ENCODE results near the gene SPINK9. TPM values are rescaled to one million over a fixed set of nuclear protein-coding genes. Genes with fewer than 3 reads are reported as not detected.

The SPINK9 gene
- total RNA-seq, 4 donors from 2014 or later: not detected

DNA sequence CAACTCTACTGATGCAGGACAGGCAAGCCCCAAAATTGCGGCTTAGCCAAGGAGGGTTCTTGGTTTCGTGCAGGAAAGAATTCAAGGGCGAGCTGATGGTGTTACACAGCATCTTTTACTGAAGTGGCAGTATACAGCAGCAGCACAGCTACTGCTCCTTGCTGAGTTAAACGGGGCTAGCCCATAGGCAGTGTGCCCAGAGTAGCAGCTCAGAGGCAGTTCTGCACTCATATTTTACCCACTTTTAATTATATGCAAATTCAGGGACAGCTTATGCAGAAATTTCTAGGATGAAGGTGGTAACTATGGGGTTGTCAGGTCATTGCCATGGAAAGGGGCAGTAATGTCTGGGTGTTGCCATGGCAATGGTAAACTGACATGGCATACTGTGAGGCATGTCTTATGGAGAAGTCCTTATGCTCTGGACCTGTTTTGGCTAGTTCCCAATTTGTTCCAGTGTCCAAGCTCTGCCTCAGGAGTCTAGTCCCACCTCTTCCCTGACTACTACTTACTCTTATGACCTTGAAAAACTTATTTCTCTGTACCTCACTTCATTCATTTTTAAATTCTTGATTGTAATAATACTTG, 2.0 kb upstream of the SPINK9 start:
- H3K4me3 ChIP-seq: no peak overlapping the region
- intact Hi-C loops (cut with DNase I; ENCODE audit: low total_unique reads): no loop called here

DNA sequence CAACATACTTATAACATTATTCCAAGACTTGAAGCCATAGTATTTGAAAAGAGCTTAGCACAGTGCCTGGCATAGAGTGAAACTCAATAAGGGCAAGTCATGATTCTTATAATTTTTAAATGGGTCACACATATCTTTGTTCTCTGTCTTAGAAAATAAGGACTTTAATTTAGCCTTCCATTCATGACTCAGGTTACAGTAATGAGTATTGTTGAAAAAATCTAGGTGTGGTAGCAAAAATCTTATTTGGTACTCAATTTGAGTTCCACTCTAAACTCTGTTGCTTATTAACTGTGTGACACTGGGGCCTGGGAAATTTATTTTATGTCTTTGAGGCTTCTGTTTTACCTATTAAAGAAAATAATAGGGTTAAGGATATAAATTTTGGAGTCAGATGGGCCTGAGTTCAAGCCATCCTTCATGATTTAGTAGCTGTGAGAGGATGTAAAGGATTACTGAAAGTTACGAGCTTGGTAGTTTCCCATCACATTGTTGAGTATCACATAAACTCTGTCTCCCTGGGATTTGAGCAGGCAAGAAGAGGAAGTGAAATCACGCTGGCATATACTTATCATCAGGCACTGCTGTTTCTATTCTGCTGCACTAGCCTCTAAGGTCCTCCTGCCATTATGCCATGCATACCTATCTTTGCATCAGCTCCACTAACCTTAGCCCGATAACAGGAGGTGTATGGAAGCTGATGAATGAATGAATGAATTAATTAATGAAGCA, 1.5 kb downstream of the SPINK9 start:
- Histone ChIP-seq H3K27me3 (no peaks in the 10 kb centered on the region), H3K4me3 (no peak overlapping the region), H3K4me1 (no peaks in the 10 kb centered on the region), H3K27ac (no peak overlapping the region), H3K36me3 (no peaks in the 10 kb centered on the region), H3K9me3 (peaks cover 0 to under 1% of the 10 kb centered on the region in 2 donors)
- intact Hi-C loops (cut with DNase I; ENCODE audit: low total_unique reads): no loop called here
- TF ChIP-seq POLR2A (IDR thresholded peaks at IDR 0.05): no peak
- TF ChIP-seq, protein P1, sequence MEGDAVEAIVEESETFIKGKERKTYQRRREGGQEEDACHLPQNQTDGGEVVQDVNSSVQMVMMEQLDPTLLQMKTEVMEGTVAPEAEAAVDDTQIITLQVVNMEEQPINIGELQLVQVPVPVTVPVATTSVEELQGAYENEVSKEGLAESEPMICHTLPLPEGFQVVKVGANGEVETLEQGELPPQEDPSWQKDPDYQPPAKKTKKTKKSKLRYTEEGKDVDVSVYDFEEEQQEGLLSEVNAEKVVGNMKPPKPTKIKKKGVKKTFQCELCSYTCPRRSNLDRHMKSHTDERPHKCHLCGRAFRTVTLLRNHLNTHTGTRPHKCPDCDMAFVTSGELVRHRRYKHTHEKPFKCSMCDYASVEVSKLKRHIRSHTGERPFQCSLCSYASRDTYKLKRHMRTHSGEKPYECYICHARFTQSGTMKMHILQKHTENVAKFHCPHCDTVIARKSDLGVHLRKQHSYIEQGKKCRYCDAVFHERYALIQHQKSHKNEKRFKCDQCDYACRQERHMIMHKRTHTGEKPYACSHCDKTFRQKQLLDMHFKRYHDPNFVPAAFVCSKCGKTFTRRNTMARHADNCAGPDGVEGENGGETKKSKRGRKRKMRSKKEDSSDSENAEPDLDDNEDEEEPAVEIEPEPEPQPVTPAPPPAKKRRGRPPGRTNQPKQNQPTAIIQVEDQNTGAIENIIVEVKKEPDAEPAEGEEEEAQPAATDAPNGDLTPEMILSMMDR (IDR thresholded peaks at IDR 0.05): no peak
- DNase-seq: no peak

More for the DNA sequence above, 2.0 kb upstream of the SPINK9 start:
- DNase-seq: no peak
- Histone ChIP-seq H3K9me3 (peaks cover 0 to 2% of the 10 kb centered on the region in 2 donors), H3K27me3 (no peaks in the 10 kb centered on the region), H3K36me3 (no peaks in the 10 kb centered on the region), H3K27ac (no peak overlapping the region), H3K4me1 (no peaks in the 10 kb centered on the region)
- TF ChIP-seq, protein P1 (IDR thresholded peaks at IDR 0.05): no peak
- no peak for TF ChIP-seq POLR2A (IDR thresholded peaks at IDR 0.05)

DNA sequence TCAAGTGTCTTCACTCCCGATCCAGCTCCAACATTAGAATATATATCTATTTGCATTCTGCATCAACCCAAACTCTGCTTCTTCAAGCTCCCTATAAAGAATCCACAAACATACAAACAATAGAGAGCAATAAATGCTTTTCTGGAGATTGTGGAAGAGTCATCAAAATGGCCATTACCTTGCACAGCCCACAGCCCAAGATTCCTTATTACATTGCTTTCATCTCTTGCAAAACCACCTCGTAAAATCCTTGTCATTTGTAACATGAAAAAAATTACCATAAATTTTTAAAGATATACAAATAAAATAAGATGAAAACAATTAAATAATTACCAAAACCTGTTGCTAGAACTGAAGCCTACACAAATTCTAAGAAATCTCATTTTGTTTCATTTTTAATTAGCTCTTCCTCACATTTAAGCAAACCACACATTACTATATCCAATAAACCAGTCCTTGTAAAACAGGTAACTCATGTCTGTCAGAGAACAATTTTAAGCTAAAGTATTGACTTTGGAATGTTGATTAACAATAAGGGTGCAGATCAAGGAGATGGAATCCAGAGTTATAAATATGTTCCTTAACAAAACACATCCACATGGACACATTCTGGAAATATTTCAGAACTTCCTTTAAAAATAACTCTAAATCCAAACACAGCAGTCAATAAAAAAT, 7.1 kb downstream of the SPINK9 start:
- intact Hi-C loops (cut with DNase I; ENCODE audit: low total_unique reads): no loop called here
- Histone ChIP-seq H3K27ac (no peak overlapping the region), H3K4me3 (no peak overlapping the region), H3K36me3 (no peaks in the 10 kb centered on the region), H3K9me3 (no peaks in the 10 kb centered on the region), H3K4me1 (no peaks in the 10 kb centered on the region), H3K27me3 (no peaks in the 10 kb centered on the region)
- DNase-seq: no peak
- TF ChIP-seq, protein P1 (IDR thresholded peaks at IDR 0.05): no peak
- TF ChIP-seq POLR2A (IDR thresholded peaks at IDR 0.05): no peak

DNA sequence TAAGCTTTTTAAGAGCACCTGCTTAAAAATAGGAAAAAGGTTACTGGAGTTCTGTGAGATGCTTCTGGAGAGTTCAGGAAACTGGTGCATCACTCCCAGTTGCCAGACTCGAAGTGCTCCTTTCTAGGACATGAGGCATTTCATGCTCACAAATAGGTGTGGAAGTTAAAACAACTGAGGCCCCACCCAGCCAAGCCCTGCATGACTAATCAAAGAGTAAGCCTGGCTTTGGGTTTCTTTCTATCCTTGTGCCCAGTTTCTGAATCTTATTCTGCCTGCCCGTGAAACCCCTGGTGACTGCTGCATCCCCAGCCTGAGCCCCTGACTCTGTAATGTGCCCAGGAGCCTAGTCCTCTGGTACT, 7.7 kb downstream of the SPINK9 start:
- Histone ChIP-seq H3K27me3 (no peaks in the 10 kb centered on the region), H3K36me3 (no peaks in the 10 kb centered on the region), H3K4me1 (no peaks in the 10 kb centered on the region), H3K27ac (no peak overlapping the region), H3K9me3 (no peaks in the 10 kb centered on the region), H3K4me3 (no peak overlapping the region)
- no peak for DNase-seq
- intact Hi-C loops (cut with DNase I; ENCODE audit: low total_unique reads): no loop called here
- TF ChIP-seq, protein P1 (IDR thresholded peaks at IDR 0.05): no peak
- no peak for TF ChIP-seq POLR2A (IDR thresholded peaks at IDR 0.05)
